ENCODE data around the gene CD52.

The CD52 gene

GRCh38 chr1:26317612-26318337 lies at the start of gene CD52:
Gene CD52, plus strand, starts transcription at chr1:26317958. Its CDS starts 60 bp downstream, at chr1:26318018.
- Histone ChIP-seq H3K27ac (ENCODE audit: low read depth, low read length) (no peak within 1 kb of the TSS), H3K27me3 (ENCODE audit: control insufficient read depth in 1 of 2, insufficient read depth in 2 of 2, low read length in 2 of 2) (peaks cover 0 to 4% of the 10 kb centered on the region in 2 donors), H3K4me1 (ENCODE audit: control insufficient read depth in 1 of 2, insufficient read depth in 2 of 2, low read length in 2 of 2) (peaks cover 8 to 23% of the 10 kb centered on the region in 2 donors), H3K36me3 (ENCODE audit: control insufficient read depth in 1 of 2, insufficient read depth in 2 of 2, low read length in 2 of 2) (no peaks in the 10 kb centered on the region), H3K9ac (ENCODE audit: low read depth in 1 of 2, low read length in 2 of 2) (peak within 1 kb of the TSS; percentile 40 to 47), H3K9me3 (ENCODE audit: control insufficient read depth in 1 of 2, low read length in 2 of 2) (no peaks in the 10 kb centered on the region), H3K4me3 (ENCODE audit: low read depth in 1 of 2, low read length in 2 of 2) (peak within 1 kb of the TSS; percentile 49 to 56)

- Histone ChIP-seq H3K4me3 (ENCODE audit: low read depth in 1 of 2, low read length in 2 of 2) (peak overlapping the region in 1 of 2 donors; percentile 30), H3K27ac (ENCODE audit: low read depth, low read length) (no peak overlapping the region), H3K9ac (ENCODE audit: low read depth in 1 of 2, low read length in 2 of 2) (no peak overlapping the region), H3K9me3 (ENCODE audit: control insufficient read depth in 1 of 2, low read length in 2 of 2) (peaks cover 3 to 6% of the 10 kb centered on the region in 2 donors), H3K27me3 (ENCODE audit: control insufficient read depth in 1 of 2, insufficient read depth in 2 of 2, low read length in 2 of 2) (no peaks in the 10 kb centered on the region), H3K4me1 (ENCODE audit: control insufficient read depth in 1 of 2, insufficient read depth in 2 of 2, low read length in 2 of 2) (no peaks in the 10 kb centered on the region), H3K36me3 (ENCODE audit: control insufficient read depth in 1 of 2, insufficient read depth in 2 of 2, low read length in 2 of 2) (peaks cover 19 to 51% of the 10 kb centered on the region in 2 donors)
These were observed 49.2 kb upstream of the CD52 start for GRCh38 chr1:26268290-26269197.

- no peak overlapping the region for H3K27ac ChIP-seq (ENCODE audit: low read depth, low read length)
- H3K4me1 ChIP-seq (ENCODE audit: control insufficient read depth in 1 of 2, insufficient read depth in 2 of 2, low read length in 2 of 2), result no peaks in the 10 kb centered on the region
- no peak overlapping the region for H3K4me3 ChIP-seq (ENCODE audit: low read depth in 1 of 2, low read length in 2 of 2)
- no peak overlapping the region for H3K9ac ChIP-seq (ENCODE audit: low read depth in 1 of 2, low read length in 2 of 2)
- H3K27me3 ChIP-seq (ENCODE audit: control insufficient read depth in 1 of 2, insufficient read depth in 2 of 2, low read length in 2 of 2), result no peaks in the 10 kb centered on the region
- peaks cover 3 to 6% of the 10 kb centered on the region in 2 donors for H3K9me3 ChIP-seq (ENCODE audit: control insufficient read depth in 1 of 2, low read length in 2 of 2)
- H3K36me3 ChIP-seq (ENCODE audit: control insufficient read depth in 1 of 2, insufficient read depth in 2 of 2, low read length in 2 of 2), result peaks cover 19 to 45% of the 10 kb centered on the region in 2 donors
These were observed 48.6 kb upstream of the CD52 start for GRCh38 chr1:26269198-26269550.

GRCh38 chr1:26274801-26275425 lies 42.8 kb upstream of the CD52 start:
- peaks cover 11 to 28% of the 10 kb centered on the region in 2 donors for H3K36me3 ChIP-seq (ENCODE audit: control insufficient read depth in 1 of 2, insufficient read depth in 2 of 2, low read length in 2 of 2)
- H3K9ac ChIP-seq (ENCODE audit: low read depth in 1 of 2, low read length in 2 of 2), result no peak overlapping the region
- no peaks in the 10 kb centered on the region for H3K9me3 ChIP-seq (ENCODE audit: control insufficient read depth in 1 of 2, low read length in 2 of 2)
- no peak overlapping the region for H3K4me3 ChIP-seq (ENCODE audit: low read depth in 1 of 2, low read length in 2 of 2)
- H3K4me1 ChIP-seq (ENCODE audit: control insufficient read depth in 1 of 2, insufficient read depth in 2 of 2, low read length in 2 of 2), result peaks cover 41 to 47% of the 10 kb centered on the region in 2 donors
- no peaks in the 10 kb centered on the region for H3K27me3 ChIP-seq (ENCODE audit: control insufficient read depth in 1 of 2, insufficient read depth in 2 of 2, low read length in 2 of 2)
- H3K27ac ChIP-seq (ENCODE audit: low read depth, low read length), result no peak overlapping the region

GRCh38 chr1:26275580-26276431 lies 42.0 kb upstream of the CD52 start:
- Histone ChIP-seq H3K9me3 (ENCODE audit: control insufficient read depth in 1 of 2, low read length in 2 of 2) (no peaks in the 10 kb centered on the region), H3K27me3 (ENCODE audit: control insufficient read depth in 1 of 2, insufficient read depth in 2 of 2, low read length in 2 of 2) (no peaks in the 10 kb centered on the region), H3K4me3 (ENCODE audit: low read depth in 1 of 2, low read length in 2 of 2) (peak overlapping the region in 1 of 2 donors; percentile 0), H3K9ac (ENCODE audit: low read depth in 1 of 2, low read length in 2 of 2) (peak overlapping the region; percentile 35 to 39), H3K4me1 (ENCODE audit: control insufficient read depth in 1 of 2, insufficient read depth in 2 of 2, low read length in 2 of 2) (peaks cover 44 to 52% of the 10 kb centered on the region in 2 donors), H3K27ac (ENCODE audit: low read depth, low read length) (peak overlapping the region; percentile 49), H3K36me3 (ENCODE audit: control insufficient read depth in 1 of 2, insufficient read depth in 2 of 2, low read length in 2 of 2) (peaks cover 7 to 21% of the 10 kb centered on the region in 2 donors)

GRCh38 chr1:26276432-26276838 lies 41.3 kb upstream of the CD52 start:
- Histone ChIP-seq H3K36me3 (ENCODE audit: control insufficient read depth in 1 of 2, insufficient read depth in 2 of 2, low read length in 2 of 2) (peaks cover 7 to 17% of the 10 kb centered on the region in 2 donors), H3K4me3 (ENCODE audit: low read depth in 1 of 2, low read length in 2 of 2) (peak overlapping the region in 1 of 2 donors; percentile 0), H3K9ac (ENCODE audit: low read depth in 1 of 2, low read length in 2 of 2) (peak overlapping the region in 1 of 2 donors; percentile 55), H3K27me3 (ENCODE audit: control insufficient read depth in 1 of 2, insufficient read depth in 2 of 2, low read length in 2 of 2) (no peaks in the 10 kb centered on the region), H3K27ac (ENCODE audit: low read depth, low read length) (peak overlapping the region; percentile 49), H3K9me3 (ENCODE audit: control insufficient read depth in 1 of 2, low read length in 2 of 2) (no peaks in the 10 kb centered on the region), H3K4me1 (ENCODE audit: control insufficient read depth in 1 of 2, insufficient read depth in 2 of 2, low read length in 2 of 2) (peaks cover 49 to 58% of the 10 kb centered on the region in 2 donors)

- peaks cover 0 to 15% of the 10 kb centered on the region in 2 donors for H3K36me3 ChIP-seq (ENCODE audit: control insufficient read depth in 1 of 2, insufficient read depth in 2 of 2, low read length in 2 of 2)
- peak overlapping the region; percentile 38 to 55 for H3K9ac ChIP-seq (ENCODE audit: low read depth in 1 of 2, low read length in 2 of 2)
- peak overlapping the region; percentile 65 for H3K27ac ChIP-seq (ENCODE audit: low read depth, low read length)
- H3K27me3 ChIP-seq (ENCODE audit: control insufficient read depth in 1 of 2, insufficient read depth in 2 of 2, low read length in 2 of 2), result no peaks in the 10 kb centered on the region
- H3K4me1 ChIP-seq (ENCODE audit: control insufficient read depth in 1 of 2, insufficient read depth in 2 of 2, low read length in 2 of 2), result peaks cover 49 to 63% of the 10 kb centered on the region in 2 donors
- peak overlapping the region; percentile 12 to 20 for H3K4me3 ChIP-seq (ENCODE audit: low read depth in 1 of 2, low read length in 2 of 2)
- no peaks in the 10 kb centered on the region for H3K9me3 ChIP-seq (ENCODE audit: control insufficient read depth in 1 of 2, low read length in 2 of 2)
These were observed 40.5 kb upstream of the CD52 start for GRCh38 chr1:26277261-26277661.

GRCh38 chr1:26277719-26278118 lies 40.0 kb upstream of the CD52 start:
- peak overlapping the region in 1 of 2 donors; percentile 20 for H3K4me3 ChIP-seq (ENCODE audit: low read depth in 1 of 2, low read length in 2 of 2)

GRCh38 chr1:26278303-26278702 lies 39.5 kb upstream of the CD52 start:
- Histone ChIP-seq H3K4me1 (ENCODE audit: control insufficient read depth in 1 of 2, insufficient read depth in 2 of 2, low read length in 2 of 2) (peaks cover 49 to 63% of the 10 kb centered on the region in 2 donors), H3K27me3 (ENCODE audit: control insufficient read depth in 1 of 2, insufficient read depth in 2 of 2, low read length in 2 of 2) (no peaks in the 10 kb centered on the region), H3K9ac (ENCODE audit: low read depth in 1 of 2, low read length in 2 of 2) (peak overlapping the region; percentile 81 to 82), H3K27ac (ENCODE audit: low read depth, low read length) (peak overlapping the region; percentile 65), H3K36me3 (ENCODE audit: control insufficient read depth in 1 of 2, insufficient read depth in 2 of 2, low read length in 2 of 2) (peaks cover 0 to 13% of the 10 kb centered on the region in 2 donors), H3K4me3 (ENCODE audit: low read depth in 1 of 2, low read length in 2 of 2) (no peak overlapping the region), H3K9me3 (ENCODE audit: control insufficient read depth in 1 of 2, low read length in 2 of 2) (no peaks in the 10 kb centered on the region)

More at GRCh38 chr1:26277719-26278118, 40.0 kb upstream of the CD52 start:
- Histone ChIP-seq H3K36me3 (ENCODE audit: control insufficient read depth in 1 of 2, insufficient read depth in 2 of 2, low read length in 2 of 2) (peaks cover 0 to 18% of the 10 kb centered on the region in 2 donors), H3K27ac (ENCODE audit: low read depth, low read length) (peak overlapping the region; percentile 65), H3K27me3 (ENCODE audit: control insufficient read depth in 1 of 2, insufficient read depth in 2 of 2, low read length in 2 of 2) (no peaks in the 10 kb centered on the region), H3K9ac (ENCODE audit: low read depth in 1 of 2, low read length in 2 of 2) (peak overlapping the region; percentile 38 to 55), H3K9me3 (ENCODE audit: control insufficient read depth in 1 of 2, low read length in 2 of 2) (no peaks in the 10 kb centered on the region), H3K4me1 (ENCODE audit: control insufficient read depth in 1 of 2, insufficient read depth in 2 of 2, low read length in 2 of 2) (peaks cover 49 to 63% of the 10 kb centered on the region in 2 donors)

All from duodenal mucosa (tissue), 2 donors.